ENCODE data around the gene COPS7A. TPM values are rescaled to one million over a fixed set of nuclear protein-coding genes. Genes with fewer than 3 reads are reported as not detected.

The COPS7A gene
- total and polyA plus RNA-seq, 9 of the 15 experiments (the other 6 are each of a cell fraction or from before 2014, with no cell fraction given) = 12.7 to 36.0 (median 24.3) TPM

DNA sequence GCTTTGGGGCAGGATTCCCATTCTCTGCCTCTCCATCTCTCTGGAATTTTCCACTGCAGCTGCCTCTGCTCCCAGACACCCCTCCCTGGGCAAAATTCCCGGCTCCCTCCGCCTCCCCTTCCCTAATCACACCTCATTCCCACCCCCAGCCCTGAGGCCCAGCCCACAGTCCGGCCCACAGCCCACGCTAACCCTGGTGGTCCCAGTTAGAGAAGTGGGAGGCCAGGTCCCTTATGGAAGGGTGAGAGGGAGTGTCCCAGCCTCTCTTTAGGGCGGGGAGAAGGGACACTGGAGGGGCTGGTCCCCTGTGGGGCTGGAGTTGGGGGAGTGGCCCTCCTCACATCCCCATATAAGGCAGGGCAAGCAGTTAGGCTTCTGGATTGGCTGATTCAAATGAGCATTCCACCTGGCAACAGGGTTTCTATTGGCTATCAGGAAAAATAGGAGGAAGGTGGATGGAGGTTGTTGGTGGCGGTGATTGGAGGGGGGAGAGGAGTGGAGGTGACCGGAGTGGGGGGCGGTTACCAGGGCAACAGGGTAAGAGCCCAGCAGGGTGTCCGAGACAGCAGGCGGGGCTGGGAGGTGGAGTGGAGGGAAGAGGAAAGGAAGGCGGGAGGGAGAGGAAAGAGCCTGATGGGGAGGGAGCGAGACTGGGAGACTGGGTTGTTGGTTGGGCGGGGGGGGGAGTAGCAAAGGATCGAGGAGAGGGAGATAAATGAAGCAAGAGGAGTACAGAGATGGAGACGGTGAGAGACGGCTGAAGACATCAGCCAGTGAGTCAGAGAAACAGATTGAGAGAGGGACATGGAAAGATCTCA lies 40.4 kb downstream of the COPS7A start (continued):
- TF ChIP-seq EWSR1 (IDR thresholded peaks at IDR 0.05; ENCODE audit: borderline replicate concordance, low read depth, partially characterized antibody) = no peak
- TF ChIP-seq XRCC5 (IDR thresholded peaks at IDR 0.05; ENCODE audit: low read depth, low read length) = no peak
- TF ChIP-seq, protein P1, sequence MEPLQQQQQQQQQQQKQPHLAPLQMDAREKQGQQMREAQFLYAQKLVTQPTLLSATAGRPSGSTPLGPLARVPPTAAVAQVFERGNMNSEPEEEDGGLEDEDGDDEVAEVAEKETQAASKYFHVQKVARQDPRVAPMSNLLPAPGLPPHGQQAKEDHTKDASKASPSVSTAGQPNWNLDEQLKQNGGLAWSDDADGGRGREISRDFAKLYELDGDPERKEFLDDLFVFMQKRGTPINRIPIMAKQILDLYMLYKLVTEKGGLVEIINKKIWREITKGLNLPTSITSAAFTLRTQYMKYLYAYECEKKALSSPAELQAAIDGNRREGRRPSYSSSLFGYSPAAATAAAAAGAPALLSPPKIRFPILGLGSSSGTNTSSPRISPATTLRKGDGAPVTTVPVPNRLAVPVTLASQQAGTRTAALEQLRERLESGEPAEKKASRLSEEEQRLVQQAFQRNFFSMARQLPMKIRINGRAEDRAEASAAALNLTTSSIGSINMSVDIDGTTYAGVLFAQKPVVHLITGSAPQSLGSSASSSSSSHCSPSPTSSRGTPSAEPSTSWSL (CRISPR knock-in tag; IDR thresholded peaks at IDR 0.05; ENCODE audit: borderline replicate concordance) = no peak
- TF ChIP-seq ZNF282 (CRISPR knock-in tag; IDR thresholded peaks at IDR 0.05) = no peak
- TF ChIP-seq HNRNPLL (IDR thresholded peaks at IDR 0.05; ENCODE audit: low read depth, low read length, poor library complexity, severe bottlenecking) = no peak
- TF ChIP-seq RAD21 (CRISPR knock-in tag; conservative IDR thresholded peaks at IDR 0.05 in 1 of 2, IDR thresholded peaks at IDR 0.05 in 1 of 2) = no peak
- no peak for TF ChIP-seq ZNF695 (CRISPR knock-in tag; IDR thresholded peaks at IDR 0.05)
- TF ChIP-seq ZNF184 (CRISPR knock-in tag; IDR thresholded peaks at IDR 0.05) = no peak
- TF ChIP-seq, protein P2, sequence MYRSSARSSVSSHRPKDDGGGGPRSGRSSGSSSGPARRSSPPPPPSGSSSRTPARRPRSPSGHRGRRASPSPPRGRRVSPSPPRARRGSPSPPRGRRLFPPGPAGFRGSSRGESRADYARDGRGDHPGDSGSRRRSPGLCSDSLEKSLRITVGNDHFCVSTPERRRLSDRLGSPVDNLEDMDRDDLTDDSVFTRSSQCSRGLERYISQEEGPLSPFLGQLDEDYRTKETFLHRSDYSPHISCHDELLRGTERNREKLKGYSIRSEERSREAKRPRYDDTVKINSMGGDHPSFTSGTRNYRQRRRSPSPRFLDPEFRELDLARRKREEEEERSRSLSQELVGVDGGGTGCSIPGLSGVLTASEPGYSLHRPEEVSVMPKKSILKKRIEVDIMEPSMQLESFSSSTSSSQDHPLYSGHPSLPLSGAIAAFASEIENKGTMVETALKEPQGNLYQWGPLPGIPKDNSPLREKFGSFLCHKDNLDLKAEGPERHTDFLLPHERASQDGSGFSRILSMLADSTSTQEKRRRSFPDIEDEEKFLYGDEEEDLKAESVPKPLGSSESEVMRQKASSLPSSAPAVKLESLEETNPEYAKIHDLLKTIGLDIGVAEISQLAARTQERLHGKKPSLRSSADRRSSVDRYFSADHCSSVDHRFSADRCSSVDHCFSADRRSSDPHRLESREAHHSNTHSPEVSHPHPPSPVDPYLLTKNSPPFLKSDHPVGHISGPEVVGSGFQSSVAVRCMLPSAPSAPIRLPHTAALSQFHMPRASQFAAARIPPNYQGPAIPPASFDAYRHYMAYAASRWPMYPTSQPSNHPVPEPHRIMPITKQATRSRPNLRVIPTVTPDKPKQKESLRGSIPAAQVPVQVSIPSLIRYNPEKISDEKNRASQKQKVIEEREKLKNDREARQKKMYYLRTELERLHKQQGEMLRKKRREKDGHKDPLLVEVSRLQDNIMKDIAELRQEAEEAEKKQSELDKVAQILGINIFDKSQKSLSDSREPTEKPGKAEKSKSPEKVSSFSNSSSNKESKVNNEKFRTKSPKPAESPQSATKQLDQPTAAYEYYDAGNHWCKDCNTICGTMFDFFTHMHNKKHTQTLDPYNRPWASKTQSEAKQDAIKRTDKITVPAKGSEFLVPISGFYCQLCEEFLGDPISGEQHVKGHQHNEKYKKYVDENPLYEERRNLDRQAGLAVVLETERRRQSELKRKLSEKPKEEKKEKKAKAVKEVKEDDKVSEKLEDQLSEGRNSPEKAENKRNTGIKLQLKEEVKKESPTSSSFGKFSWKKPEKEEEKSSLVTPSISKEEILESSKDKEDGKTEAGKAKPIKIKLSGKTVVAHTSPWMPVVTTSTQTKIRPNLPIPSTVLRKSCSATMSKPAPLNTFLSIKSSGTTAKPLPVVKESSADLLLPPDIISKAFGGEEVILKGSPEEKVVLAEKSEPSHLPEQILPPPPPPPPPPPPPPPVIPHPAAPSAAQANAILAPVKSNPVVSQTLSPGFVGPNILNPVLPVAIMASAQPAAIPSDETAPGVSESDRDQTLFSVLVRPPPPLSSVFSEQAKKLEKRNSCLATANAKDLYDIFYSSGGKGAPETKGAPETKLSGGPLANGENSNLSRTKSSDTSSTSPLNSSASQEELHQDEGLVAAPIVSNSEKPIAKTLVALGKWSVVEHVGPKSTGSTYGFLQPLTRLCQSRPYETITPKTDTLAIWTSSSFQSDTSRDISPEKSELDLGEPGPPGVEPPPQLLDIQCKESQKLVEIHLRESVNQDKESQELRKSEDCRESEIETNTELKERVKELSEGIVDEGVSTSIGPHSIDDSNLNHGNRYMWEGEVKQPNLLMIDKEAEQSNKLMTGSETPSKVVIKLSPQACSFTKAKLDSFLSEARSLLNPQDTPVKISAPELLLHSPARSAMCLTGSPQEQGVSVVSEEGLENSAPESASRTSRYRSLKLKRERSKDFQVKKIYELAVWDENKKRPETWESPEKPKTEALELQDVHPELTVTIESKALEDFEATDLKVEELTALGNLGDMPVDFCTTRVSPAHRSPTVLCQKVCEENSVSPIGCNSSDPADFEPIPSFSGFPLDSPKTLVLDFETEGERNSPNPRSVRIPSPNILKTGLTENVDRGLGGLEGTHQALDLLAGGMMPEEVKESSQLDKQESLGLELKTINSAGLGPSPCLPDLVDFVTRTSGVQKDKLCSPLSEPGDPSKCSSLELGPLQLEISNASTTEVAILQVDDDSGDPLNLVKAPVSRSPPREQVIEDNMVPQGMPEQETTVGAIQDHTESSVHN (IDR thresholded peaks at IDR 0.05; ENCODE audit: borderline replicate concordance in 1 of 2, low read depth in 1 of 2) = no peak
- peak; percentile 89 for TF ChIP-seq MYBL2 (IDR thresholded peaks at IDR 0.05; ENCODE audit: low read depth)
- TF ChIP-seq MYBL2 (CRISPR knock-in tag; IDR thresholded peaks at IDR 0.05; ENCODE audit: borderline replicate concordance) = no peak
- TF ChIP-seq, protein P3, sequence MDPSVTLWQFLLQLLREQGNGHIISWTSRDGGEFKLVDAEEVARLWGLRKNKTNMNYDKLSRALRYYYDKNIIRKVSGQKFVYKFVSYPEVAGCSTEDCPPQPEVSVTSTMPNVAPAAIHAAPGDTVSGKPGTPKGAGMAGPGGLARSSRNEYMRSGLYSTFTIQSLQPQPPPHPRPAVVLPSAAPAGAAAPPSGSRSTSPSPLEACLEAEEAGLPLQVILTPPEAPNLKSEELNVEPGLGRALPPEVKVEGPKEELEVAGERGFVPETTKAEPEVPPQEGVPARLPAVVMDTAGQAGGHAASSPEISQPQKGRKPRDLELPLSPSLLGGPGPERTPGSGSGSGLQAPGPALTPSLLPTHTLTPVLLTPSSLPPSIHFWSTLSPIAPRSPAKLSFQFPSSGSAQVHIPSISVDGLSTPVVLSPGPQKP (CRISPR knock-in tag; IDR thresholded peaks at IDR 0.05) = no peak
- no peak; the same call in 1 of the 2 replicates for TF ChIP-seq CBFA2T3 (IDR thresholded peaks at IDR 0.05)
- peak; percentile 98 to 100 for TF ChIP-seq SRF (CRISPR knock-in tag; IDR thresholded peaks at IDR 0.05)
- TF ChIP-seq OTX1 (CRISPR knock-in tag; IDR thresholded peaks at IDR 0.05) = no peak; the same call in 1 of the 2 replicates
- no peak for TF ChIP-seq ELF1 (tag; IDR thresholded peaks at IDR 0.05)

Data from K562 (cell line).